GM18520 (cell line): ENCODE results near the gene CRYBG2.

Experiments used
- ATAC-seq: cut with Tn5 transposase; IDR thresholded peaks from one replicate; pipeline ENCODE4 v1.9.1; 2021; ENCODE audit not compliant: unreplicated experiment

CRYBG2 gene

GRCh38 chr1:26282401-26282918, 71.5 kb downstream of the CRYBG2 start:
- ATAC-seq, result no peak

GRCh38 chr1:26281971-26282370, 72.0 kb downstream of the CRYBG2 start:
- ATAC-seq, result no peak

DNA sequence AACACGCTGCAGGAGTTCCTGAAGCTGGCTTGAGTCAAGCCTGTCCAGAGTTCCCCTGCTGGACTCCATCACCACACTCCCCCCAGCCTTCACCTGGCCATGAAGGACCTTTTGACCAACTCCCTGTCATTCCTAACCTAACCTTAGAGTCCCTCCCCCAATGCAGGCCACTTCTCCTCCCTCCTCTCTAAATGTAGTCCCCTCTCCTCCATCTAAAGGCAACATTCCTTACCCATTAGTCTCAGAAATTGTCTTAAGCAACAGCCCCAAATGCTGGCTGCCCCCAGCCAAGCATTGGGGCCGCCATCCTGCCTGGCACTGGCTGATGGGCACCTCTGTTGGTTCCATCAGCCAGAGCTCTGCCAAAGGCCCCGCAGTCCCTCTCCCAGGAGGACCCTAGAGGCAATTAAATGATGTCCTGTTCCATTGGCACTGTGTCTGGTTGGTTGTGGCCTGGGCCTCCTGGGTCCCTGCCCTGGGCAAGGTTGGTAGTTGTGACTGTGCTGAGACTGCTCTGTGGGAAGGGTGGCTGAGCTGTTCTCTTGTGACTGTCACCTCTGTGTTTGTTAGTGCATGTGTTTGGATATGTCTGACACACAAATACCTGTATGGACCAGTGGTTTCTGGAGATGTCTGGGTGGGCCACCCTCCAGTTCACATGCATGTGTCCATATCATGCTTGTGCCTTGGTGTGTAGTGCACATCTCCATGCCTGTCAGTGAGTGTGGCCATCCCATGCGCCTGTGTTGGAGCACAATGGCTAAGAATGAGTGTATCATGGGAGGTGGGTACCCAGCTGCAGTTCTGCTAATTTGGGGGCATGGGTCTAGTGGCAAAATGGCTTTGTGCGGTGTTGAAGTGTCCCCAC, 72.6 kb downstream of the CRYBG2 start:
- no peak for ATAC-seq

- ATAC-seq, result no peak
Measured at GRCh38 chr1:26280333-26281042, 73.4 kb downstream of the CRYBG2 start.

- ATAC-seq, result peak; percentile 36
Measured at GRCh38 chr1:26279456-26280332, 74.2 kb downstream of the CRYBG2 start, which contains the start of gene SH3BGRL3. SH3BGRL3 (plus strand) TSS chr1:26280086; CDS start chr1:26280156, 70 bp downstream.

DNA sequence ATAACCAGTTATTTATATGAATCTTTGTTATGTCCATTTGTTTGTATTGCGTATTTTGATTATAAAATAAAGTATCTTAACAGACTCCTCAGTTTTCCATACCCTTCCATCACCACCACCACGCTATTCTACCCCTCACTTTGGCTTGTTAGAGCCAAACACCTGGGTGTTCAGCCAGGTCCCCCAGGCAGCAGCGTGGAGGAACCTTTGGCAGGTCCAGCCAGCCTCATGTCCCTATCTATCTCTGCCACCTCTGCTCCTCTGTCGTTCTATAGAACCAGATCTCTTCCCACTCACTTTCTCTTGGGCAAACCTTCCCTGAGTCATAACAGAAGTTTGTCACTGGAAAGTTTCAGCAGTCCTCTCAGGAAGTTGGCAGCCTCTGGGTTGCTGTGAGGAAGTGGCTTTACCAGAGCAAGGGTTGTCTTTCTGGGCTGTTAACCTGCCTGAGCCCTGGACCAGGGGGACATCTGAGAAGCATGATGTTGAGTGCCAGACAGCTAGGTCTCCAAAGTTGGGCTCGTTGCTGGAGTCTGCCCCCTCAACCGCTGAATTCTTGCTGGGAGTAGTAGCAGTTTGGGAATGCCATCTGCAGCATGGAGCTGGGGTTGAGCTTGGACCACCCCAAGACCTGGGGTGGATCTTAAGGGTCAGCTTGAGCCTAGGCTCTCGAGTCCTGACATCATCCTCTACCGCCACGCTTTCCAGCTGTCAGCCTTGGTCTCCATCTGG, 75.0 kb downstream of the CRYBG2 start:
- no peak for ATAC-seq

GRCh38 chr1:26278303-26278702, 75.6 kb downstream of the CRYBG2 start:
- ATAC-seq, result no peak

GRCh38 chr1:26277719-26278118, 76.2 kb downstream of the CRYBG2 start:
- ATAC-seq, result no peak

GRCh38 chr1:26277261-26277661, 76.7 kb downstream of the CRYBG2 start:
- ATAC-seq, result no peak

DNA sequence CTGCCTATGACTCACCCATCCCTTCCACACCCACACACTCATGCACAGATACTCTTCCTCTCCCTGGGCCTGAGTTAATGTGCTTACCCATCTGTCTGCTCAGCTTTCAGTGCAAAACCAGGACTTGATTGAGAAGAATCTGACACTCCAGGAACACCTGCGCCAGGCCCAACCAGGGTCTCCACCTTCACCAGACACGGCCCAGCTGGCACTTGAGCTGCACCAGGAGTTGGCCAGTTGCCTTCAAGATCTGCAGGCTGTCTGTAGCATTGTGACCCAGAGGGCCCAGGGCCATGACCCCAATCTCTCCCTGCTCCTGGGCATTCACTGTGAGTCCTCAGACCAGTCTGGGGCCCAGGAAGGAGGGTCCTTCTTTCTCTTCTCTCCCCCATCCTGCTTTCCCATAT, 77.5 kb downstream of the CRYBG2 start:
- no peak for ATAC-seq

DNA sequence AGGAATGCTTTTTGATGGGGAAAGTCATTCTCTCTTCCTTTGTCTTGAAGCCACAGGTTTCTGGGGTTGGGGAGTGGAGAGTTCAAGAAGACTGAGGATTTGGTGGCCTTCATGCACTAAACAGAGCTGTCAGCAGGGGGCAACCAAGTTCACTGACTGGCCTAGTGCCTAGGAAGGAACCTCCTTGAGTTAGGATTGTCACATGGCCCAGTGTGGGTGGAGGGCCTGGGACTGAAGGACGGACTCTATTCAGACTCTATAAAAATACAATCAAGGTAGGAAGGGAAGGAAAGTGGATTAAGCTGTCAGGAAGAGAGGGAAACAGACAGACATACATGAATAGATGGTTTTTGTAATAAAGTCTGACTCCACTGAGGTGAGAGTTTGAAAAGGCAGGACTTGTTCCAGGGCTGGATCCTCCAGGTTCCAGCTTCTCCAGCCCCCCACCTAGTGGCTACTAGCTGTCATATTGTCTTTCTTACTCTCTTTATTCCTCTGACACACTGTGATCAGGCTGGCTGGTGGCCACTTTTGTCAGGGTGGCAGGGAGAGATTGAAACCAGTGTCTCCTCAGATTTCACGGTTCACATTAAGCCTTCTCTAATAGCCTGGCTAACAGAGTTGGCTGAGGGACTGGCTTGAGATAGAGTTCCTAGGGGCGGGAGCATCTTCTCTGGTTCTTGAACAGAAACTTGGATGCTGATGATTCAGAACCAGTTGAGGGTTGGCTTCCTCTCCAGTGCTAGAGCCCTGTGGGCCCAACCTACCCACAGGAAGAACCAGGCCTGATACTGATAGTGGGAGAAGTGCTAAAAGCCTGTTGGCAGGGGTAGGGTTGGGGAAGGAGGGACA, 78.1 kb downstream of the CRYBG2 start:
- no peak for ATAC-seq

DNA sequence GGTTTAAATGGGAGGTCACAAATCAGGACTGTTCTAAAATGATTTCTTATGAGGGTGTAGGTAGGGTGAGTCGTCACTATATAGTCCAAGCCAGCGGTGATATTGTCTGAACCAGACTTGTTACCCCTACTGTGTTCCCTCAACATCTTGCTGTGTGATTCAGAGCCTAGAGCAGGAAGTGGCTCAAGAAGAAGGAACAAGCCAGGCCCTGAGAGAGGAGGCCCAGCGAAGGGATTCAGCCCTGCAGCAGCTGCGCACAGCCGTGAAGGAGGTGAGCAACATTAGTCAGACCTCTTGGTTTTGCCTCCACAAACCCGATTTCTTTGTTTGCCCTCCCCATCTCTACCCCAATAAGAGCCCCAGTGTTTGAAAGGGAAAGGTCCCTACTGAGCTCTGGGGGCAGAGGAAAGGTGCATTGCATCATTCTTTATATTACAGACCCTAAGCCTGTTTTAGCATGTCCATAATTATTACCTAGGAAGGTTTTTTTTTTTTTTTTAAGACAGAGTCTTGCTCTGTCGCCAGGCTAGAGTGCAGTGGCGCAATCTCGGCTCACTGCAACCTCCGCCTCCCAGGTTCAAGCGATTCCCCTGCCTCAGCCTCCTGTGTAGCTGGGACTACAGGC, 79.0 kb downstream of the CRYBG2 start:
- ATAC-seq, result no peak
